ENCODE data around the gene INSL3. TPM values are rescaled to one million over a fixed set of nuclear protein-coding genes. Genes with fewer than 3 reads are reported as not detected.
A peak's percentile ranks its signal among the peaks of the same experiment; 100 is the strongest.

INSL3 gene
- total and polyA plus RNA-seq, 2 of the 13 experiments (the other 11 are each of a cell fraction or from before 2014, with no cell fraction given) = 0.30 TPM; not detected in 1

DNA sequence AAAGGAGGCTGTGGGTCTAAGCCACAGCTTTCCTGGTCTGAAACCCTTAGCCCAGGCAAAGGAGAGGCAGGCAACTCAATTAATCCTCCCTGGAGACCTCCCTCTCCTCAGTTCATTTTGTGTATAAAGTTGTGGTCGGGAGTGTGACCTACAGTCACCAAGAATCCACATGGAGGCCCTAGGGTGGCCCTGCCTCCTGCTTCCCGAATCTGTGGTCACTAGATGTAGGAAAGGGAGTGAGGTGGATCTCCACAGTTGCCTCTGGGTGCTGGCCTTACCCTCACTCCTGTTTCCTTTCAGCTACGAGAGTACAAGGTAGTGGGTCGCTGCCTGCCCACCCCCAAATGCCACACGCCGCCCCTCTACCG, 39.7 kb upstream of the INSL3 start (continued):
- TF ChIP-seq RARG (CRISPR knock-in tag; IDR thresholded peaks at IDR 0.05; ENCODE audit: low read depth) = no peak
- no peak for TF ChIP-seq KDM3A (CRISPR knock-in tag; IDR thresholded peaks at IDR 0.05; ENCODE audit: low read depth)
- TF ChIP-seq TMF1 (CRISPR knock-in tag; IDR thresholded peaks at IDR 0.05; ENCODE audit: low read depth) = no peak
- TF ChIP-seq, protein P1, sequence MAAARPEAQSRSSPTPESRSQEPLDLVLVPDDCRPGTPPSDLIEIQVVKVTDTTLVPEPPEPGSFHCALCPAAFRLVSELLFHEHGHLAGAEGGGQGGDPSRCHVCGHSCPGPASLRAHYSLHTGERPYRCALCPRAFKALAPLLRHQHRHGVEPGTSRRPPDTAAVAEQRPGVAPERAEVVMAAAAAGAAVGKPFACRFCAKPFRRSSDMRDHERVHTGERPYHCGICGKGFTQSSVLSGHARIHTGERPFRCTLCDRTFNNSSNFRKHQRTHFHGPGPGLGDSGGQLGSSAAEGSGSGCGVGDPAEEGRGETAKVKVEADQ (CRISPR knock-in tag; IDR thresholded peaks at IDR 0.05; ENCODE audit: borderline replicate concordance) = no peak
- TF ChIP-seq, protein P2, sequence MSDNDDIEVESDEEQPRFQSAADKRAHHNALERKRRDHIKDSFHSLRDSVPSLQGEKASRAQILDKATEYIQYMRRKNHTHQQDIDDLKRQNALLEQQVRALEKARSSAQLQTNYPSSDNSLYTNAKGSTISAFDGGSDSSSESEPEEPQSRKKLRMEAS (IDR thresholded peaks at IDR 0.05) = 0 out of 2 replicates have a peak, but pooled peaks have one; percentile 15
- TF ChIP-seq ZNF589 (CRISPR knock-in tag; conservative IDR thresholded peaks at IDR 0.05) = 0 out of 2 replicates have a peak, but pooled peaks have one; percentile 4
- no peak for TF ChIP-seq MEIS2 (CRISPR knock-in tag; IDR thresholded peaks at IDR 0.05)
- TF ChIP-seq HDAC6 (IDR thresholded peaks at IDR 0.05; ENCODE audit: low read depth, low read length) = no peak
- TF ChIP-seq SAP130 (CRISPR knock-in tag; IDR thresholded peaks at IDR 0.05; ENCODE audit: low read depth) = peak; percentile 26; the same call in 1 of the 2 replicates
- no peak for TF ChIP-seq HOXA3 (CRISPR knock-in tag; IDR thresholded peaks at IDR 0.05)
- TF ChIP-seq, protein P3, sequence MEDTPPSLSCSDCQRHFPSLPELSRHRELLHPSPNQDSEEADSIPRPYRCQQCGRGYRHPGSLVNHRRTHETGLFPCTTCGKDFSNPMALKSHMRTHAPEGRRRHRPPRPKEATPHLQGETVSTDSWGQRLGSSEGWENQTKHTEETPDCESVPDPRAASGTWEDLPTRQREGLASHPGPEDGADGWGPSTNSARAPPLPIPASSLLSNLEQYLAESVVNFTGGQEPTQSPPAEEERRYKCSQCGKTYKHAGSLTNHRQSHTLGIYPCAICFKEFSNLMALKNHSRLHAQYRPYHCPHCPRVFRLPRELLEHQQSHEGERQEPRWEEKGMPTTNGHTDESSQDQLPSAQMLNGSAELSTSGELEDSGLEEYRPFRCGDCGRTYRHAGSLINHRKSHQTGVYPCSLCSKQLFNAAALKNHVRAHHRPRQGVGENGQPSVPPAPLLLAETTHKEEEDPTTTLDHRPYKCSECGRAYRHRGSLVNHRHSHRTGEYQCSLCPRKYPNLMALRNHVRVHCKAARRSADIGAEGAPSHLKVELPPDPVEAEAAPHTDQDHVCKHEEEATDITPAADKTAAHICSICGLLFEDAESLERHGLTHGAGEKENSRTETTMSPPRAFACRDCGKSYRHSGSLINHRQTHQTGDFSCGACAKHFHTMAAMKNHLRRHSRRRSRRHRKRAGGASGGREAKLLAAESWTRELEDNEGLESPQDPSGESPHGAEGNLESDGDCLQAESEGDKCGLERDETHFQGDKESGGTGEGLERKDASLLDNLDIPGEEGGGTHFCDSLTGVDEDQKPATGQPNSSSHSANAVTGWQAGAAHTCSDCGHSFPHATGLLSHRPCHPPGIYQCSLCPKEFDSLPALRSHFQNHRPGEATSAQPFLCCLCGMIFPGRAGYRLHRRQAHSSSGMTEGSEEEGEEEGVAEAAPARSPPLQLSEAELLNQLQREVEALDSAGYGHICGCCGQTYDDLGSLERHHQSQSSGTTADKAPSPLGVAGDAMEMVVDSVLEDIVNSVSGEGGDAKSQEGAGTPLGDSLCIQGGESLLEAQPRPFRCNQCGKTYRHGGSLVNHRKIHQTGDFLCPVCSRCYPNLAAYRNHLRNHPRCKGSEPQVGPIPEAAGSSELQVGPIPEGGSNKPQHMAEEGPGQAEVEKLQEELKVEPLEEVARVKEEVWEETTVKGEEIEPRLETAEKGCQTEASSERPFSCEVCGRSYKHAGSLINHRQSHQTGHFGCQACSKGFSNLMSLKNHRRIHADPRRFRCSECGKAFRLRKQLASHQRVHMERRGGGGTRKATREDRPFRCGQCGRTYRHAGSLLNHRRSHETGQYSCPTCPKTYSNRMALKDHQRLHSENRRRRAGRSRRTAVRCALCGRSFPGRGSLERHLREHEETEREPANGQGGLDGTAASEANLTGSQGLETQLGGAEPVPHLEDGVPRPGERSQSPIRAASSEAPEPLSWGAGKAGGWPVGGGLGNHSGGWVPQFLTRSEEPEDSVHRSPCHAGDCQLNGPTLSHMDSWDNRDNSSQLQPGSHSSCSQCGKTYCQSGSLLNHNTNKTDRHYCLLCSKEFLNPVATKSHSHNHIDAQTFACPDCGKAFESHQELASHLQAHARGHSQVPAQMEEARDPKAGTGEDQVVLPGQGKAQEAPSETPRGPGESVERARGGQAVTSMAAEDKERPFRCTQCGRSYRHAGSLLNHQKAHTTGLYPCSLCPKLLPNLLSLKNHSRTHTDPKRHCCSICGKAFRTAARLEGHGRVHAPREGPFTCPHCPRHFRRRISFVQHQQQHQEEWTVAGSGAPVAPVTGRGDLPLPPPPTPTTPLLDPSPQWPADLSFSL (CRISPR knock-in tag; IDR thresholded peaks at IDR 0.05) = no peak
- TF ChIP-seq MIER3 (CRISPR knock-in tag; IDR thresholded peaks at IDR 0.05; ENCODE audit: borderline replicate concordance) = no peak
- TF ChIP-seq ZNF501 (CRISPR knock-in tag; IDR thresholded peaks at IDR 0.05) = no peak
- no peak for TF ChIP-seq MZF1 (CRISPR knock-in tag; IDR thresholded peaks at IDR 0.05; ENCODE audit: borderline replicate concordance)
- 0 out of 2 replicates have a peak, but pooled peaks have one; percentile 47 for TF ChIP-seq ATF7-NPFF (CRISPR knock-in tag; IDR thresholded peaks at IDR 0.05; ENCODE audit: low read depth)
- TF ChIP-seq GABPB1 (CRISPR knock-in tag; IDR thresholded peaks at IDR 0.05) = no peak
- no peak for TF ChIP-seq RELA (CRISPR knock-in tag; IDR thresholded peaks at IDR 0.05)
- no peak for TF ChIP-seq NR1H2 (CRISPR knock-in tag; IDR thresholded peaks at IDR 0.05; ENCODE audit: borderline replicate concordance, low read depth)
- no peak for TF ChIP-seq ZFP36L2 (CRISPR knock-in tag; IDR thresholded peaks at IDR 0.05)
- TF ChIP-seq FOXK2 (IDR thresholded peaks at IDR 0.05) = no peak
- TF ChIP-seq, protein P4, sequence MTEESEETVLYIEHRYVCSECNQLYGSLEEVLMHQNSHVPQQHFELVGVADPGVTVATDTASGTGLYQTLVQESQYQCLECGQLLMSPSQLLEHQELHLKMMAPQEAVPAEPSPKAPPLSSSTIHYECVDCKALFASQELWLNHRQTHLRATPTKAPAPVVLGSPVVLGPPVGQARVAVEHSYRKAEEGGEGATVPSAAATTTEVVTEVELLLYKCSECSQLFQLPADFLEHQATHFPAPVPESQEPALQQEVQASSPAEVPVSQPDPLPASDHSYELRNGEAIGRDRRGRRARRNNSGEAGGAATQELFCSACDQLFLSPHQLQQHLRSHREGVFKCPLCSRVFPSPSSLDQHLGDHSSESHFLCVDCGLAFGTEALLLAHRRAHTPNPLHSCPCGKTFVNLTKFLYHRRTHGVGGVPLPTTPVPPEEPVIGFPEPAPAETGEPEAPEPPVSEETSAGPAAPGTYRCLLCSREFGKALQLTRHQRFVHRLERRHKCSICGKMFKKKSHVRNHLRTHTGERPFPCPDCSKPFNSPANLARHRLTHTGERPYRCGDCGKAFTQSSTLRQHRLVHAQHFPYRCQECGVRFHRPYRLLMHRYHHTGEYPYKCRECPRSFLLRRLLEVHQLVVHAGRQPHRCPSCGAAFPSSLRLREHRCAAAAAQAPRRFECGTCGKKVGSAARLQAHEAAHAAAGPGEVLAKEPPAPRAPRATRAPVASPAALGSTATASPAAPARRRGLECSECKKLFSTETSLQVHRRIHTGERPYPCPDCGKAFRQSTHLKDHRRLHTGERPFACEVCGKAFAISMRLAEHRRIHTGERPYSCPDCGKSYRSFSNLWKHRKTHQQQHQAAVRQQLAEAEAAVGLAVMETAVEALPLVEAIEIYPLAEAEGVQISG (CRISPR knock-in tag; IDR thresholded peaks at IDR 0.05) = no peak
